Natural killer cell (primary cell): ENCODE results near the gene CACNB2. TPM values are rescaled to one million over a fixed set of nuclear protein-coding genes. Genes with fewer than 3 reads are reported as not detected.

Experiments
- ATAC-seq, 3 donors: fragments of 150-1000 bp in 2 of 3; fragments of 200-7000 bp in 1 of 3; cut with Tn5 transposase; 1 replicate in 1 of 3; 2 replicates in 2 of 3; pipeline ENCODE4 v1.10.0; 2021; ENCODE audit warnings: mild to moderate bottlenecking in 2 of 3, moderate library complexity in 2 of 3
- DNase-seq, 2 donors: peaks; one replicate each; pipeline versions ENCODE4 v3.0.0 to v3.0.0-alpha.2; 2013 to 2021; ENCODE audit warnings: mixed read lengths in 1 of 2
- H3K27ac ChIP-seq: one replicate; pipeline ENCODE4 v1.5.1; 2013; ENCODE audit warnings: mild to moderate bottlenecking, low read length
- H3K27me3 ChIP-seq: one replicate; pipeline ENCODE4 v1.6.1; 2013; ENCODE audit warnings: low read length; ENCODE audit not compliant: control insufficient read depth, insufficient read depth
- H3K36me3 ChIP-seq: one replicate; pipeline ENCODE4 v1.6.1; 2013; ENCODE audit warnings: low read length; ENCODE audit not compliant: control insufficient read depth, insufficient read depth
- H3K4me1 ChIP-seq: one replicate; pipeline ENCODE4 v1.6.1; 2013; ENCODE audit warnings: low read length; ENCODE audit not compliant: control insufficient read depth, insufficient read depth
- H3K4me3 ChIP-seq: one replicate; pipeline ENCODE4 v1.5.1; 2013; ENCODE audit warnings: low read length
- H3K9me3 ChIP-seq: one replicate; pipeline ENCODE4 v1.6.1; 2013; ENCODE audit warnings: low read length; ENCODE audit not compliant: control insufficient read depth, insufficient read depth
- H3K27ac Mint-ChIP-seq, 2 donors: one replicate each; pipeline ENCODE4 v1.8.0; 2022; ENCODE audit warnings: mild to moderate bottlenecking in 2 of 2, mixed read lengths in 2 of 2, moderate library complexity in 1 of 2
- H3K27me3 Mint-ChIP-seq, 2 donors: one replicate each; pipeline ENCODE4 v1.8.0; 2022; ENCODE audit warnings: low read depth in 2 of 2, mixed read lengths in 2 of 2
- H3K36me3 Mint-ChIP-seq: one replicate; pipeline ENCODE4 v1.8.0; 2022; ENCODE audit warnings: mixed read lengths
- H3K4me1 Mint-ChIP-seq, 2 donors: one replicate each; pipeline ENCODE4 v1.8.0; 2022; ENCODE audit warnings: mixed read lengths in 2 of 2
- H3K4me3 Mint-ChIP-seq: one replicate; pipeline ENCODE4 v1.8.0; 2022; ENCODE audit warnings: mild to moderate bottlenecking, moderate library complexity, mixed read lengths
- H3K9me3 Mint-ChIP-seq, 2 donors: one replicate each; pipeline ENCODE4 v1.8.0; 2022; ENCODE audit warnings: mixed read lengths in 2 of 2
- WGBS: methylation state at CpG from one replicate; pipeline ENCODE4 v1.1.7; 2013; ENCODE audit warnings: missing lambda C conversion rate; ENCODE audit not compliant: insufficient coverage; 5-methylcytosine and 5-hydroxymethylcytosine counted together
- intact Hi-C: fragments of 100-400 bp; cut with micrococcal nuclease; formaldehyde crosslinking; loops from one replicate; pipeline ENCODE4 v1.14.2; 2022
- total RNA-seq, 4 donors: library from RNA; stranded (reverse); fragments of 120-200 nt in 1 of 4; gene quantifications; one replicate each; pipeline versions ENCODE4 v1.2.3 to v1.2.4, GENCODE V29; 2013 to 2022
- TF ChIP-seq, protein P1 (sequence below): fragments of 200-600 bp; IDR thresholded peaks from one replicate; pipeline ENCODE4 v1.8.0; 2022; ENCODE audit warnings: antibody characterized with exemption

Gene CACNB2
- total RNA-seq, 3 donors from 2014 or later (not counting 1 experiment from before 2014, with no cell fraction given), result not detected

DNA sequence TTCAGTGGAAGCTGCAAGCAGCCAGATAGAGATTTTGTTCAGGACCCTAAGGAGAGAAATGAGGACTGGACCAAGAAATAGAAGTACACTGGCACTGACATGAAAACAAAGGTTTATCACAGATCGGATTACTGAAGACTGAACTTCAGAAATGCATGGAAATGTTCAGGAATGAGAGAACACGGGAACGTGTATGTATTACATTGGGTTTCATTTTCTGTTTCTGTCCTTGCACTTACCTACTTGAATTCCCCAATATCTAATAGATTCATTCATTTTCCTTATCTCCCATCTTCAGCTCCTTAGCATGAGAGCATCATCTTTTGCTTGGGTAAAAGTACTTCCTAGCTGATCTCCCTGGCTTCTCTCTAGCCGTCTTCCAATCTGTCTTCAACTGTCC, 114.5 kb downstream of the CACNB2 start:
- ATAC-seq (no peak), DNase-seq (no peak)
- no peaks in the 10 kb centered on the region for H3K9me3 ChIP-seq
- peaks cover 7 to 8% of the 10 kb centered on the region in 2 donors for H3K27me3 Mint-ChIP-seq
- WGBS, result 92% methylated on average over 4 of the region's 4 CpGs
- H3K27me3 ChIP-seq, result no peaks in the 10 kb centered on the region
- no peak overlapping the region for H3K27ac Mint-ChIP-seq
- H3K27ac ChIP-seq, result no peak overlapping the region
- peaks cover 2 to 4% of the 10 kb centered on the region in 2 donors for H3K9me3 Mint-ChIP-seq
- no peaks in the 10 kb centered on the region for H3K4me1 ChIP-seq
- intact Hi-C loops, result no loop called here
- TF ChIP-seq, protein P1, sequence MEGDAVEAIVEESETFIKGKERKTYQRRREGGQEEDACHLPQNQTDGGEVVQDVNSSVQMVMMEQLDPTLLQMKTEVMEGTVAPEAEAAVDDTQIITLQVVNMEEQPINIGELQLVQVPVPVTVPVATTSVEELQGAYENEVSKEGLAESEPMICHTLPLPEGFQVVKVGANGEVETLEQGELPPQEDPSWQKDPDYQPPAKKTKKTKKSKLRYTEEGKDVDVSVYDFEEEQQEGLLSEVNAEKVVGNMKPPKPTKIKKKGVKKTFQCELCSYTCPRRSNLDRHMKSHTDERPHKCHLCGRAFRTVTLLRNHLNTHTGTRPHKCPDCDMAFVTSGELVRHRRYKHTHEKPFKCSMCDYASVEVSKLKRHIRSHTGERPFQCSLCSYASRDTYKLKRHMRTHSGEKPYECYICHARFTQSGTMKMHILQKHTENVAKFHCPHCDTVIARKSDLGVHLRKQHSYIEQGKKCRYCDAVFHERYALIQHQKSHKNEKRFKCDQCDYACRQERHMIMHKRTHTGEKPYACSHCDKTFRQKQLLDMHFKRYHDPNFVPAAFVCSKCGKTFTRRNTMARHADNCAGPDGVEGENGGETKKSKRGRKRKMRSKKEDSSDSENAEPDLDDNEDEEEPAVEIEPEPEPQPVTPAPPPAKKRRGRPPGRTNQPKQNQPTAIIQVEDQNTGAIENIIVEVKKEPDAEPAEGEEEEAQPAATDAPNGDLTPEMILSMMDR, result no peak
- H3K4me3 ChIP-seq, result no peak overlapping the region
- H3K36me3 Mint-ChIP-seq, result no peaks in the 10 kb centered on the region
- no peaks in the 10 kb centered on the region for H3K36me3 ChIP-seq
- no peaks in the 10 kb centered on the region for H3K4me1 Mint-ChIP-seq
- no peak overlapping the region for H3K4me3 Mint-ChIP-seq

- H3K27ac Mint-ChIP-seq, result no peak overlapping the region
These were observed 120.2 kb downstream of the CACNB2 start for GRCh38 chr10:18260310-18260922.

DNA sequence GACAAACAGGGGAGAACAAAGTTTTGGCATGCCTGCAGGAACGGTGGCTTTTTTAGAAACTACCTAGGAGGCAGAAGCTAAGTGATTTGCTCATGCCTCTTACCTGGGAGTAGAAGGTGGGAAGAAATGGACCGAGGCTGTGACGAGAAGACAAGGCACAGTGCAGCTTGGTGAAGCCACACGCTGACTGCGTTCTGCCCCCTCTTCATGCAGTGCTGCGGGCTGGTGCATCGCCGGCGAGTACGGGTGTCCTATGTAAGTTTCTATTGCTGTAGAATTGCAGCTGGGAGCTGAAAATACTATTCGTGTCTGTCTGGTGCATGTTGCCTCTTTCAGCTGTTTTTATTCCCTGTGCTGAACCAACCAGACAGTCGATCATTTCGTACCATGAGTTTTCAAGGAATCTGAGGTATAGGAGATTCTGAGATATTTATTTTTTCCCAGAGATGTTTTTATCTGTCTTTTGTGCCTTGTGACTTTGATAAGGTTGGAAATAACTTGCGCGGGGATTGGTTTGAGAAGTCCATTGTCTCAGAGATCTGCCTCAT, 120.9 kb downstream of the CACNB2 start:
- 85% methylated on average over 15 of the region's 15 CpGs for WGBS

More at GRCh38 chr10:18260310-18260922, 120.2 kb downstream of the CACNB2 start:
- Histone ChIP-seq H3K27me3 (no peaks in the 10 kb centered on the region), H3K36me3 (no peaks in the 10 kb centered on the region), H3K9me3 (no peaks in the 10 kb centered on the region), H3K27ac (no peak overlapping the region), H3K4me3 (no peak overlapping the region), H3K4me1 (no peaks in the 10 kb centered on the region)
- Mint-ChIP-seq H3K36me3 (no peaks in the 10 kb centered on the region), H3K4me1 (no peaks in the 10 kb centered on the region), H3K27me3 (peaks cover 0 to 2% of the 10 kb centered on the region in 2 donors), H3K4me3 (no peak overlapping the region), H3K9me3 (peaks cover 0 to 2% of the 10 kb centered on the region in 2 donors)
- no peak for ATAC-seq
- no peak for DNase-seq
- TF ChIP-seq, protein P1, result no peak
- intact Hi-C loops, result no loop called here
- WGBS, result 72% methylated on average over 18 of the region's 18 CpGs

More for the DNA sequence above, 120.9 kb downstream of the CACNB2 start:
- ATAC-seq, result no peak
- Histone ChIP-seq H3K4me3 (no peak overlapping the region), H3K9me3 (no peaks in the 10 kb centered on the region), H3K27me3 (no peaks in the 10 kb centered on the region), H3K36me3 (no peaks in the 10 kb centered on the region), H3K4me1 (no peaks in the 10 kb centered on the region), H3K27ac (no peak overlapping the region)
- peaks cover 0 to 2% of the 10 kb centered on the region in 2 donors for H3K9me3 Mint-ChIP-seq
- TF ChIP-seq, protein P1, result no peak
- no peaks in the 10 kb centered on the region for H3K4me1 Mint-ChIP-seq
- H3K27me3 Mint-ChIP-seq, result peaks cover 0 to 2% of the 10 kb centered on the region in 2 donors
- no peak overlapping the region for H3K4me3 Mint-ChIP-seq
- no peaks in the 10 kb centered on the region for H3K36me3 Mint-ChIP-seq
- intact Hi-C loops, result no loop called here
- H3K27ac Mint-ChIP-seq, result no peak overlapping the region
- no peak for DNase-seq
